ENCODE measurements around the gene MRFAP1L1. TPM values are rescaled to one million over a fixed set of nuclear protein-coding genes. Genes with fewer than 3 reads are reported as not detected.

Gene MRFAP1L1
- total and polyA plus RNA-seq, 2 donors (not counting 3 experiments of a cell fraction or from before 2014, with no cell fraction given): 28.7 to 42.0 TPM

GRCh38 chr4:6671648-6672047, 38.0 kb downstream of the MRFAP1L1 start:
- no peaks in the 10 kb centered on the region for H3K36me3 ChIP-seq (ENCODE audit: control insufficient read depth in 2 of 2, extremely low read depth in 1 of 2, insufficient read depth in 2 of 2, low read length in 2 of 2)
- no peak overlapping the region for H2AFZ ChIP-seq (ENCODE audit: low read depth, low read length)
- no TSS peak for BruUV-seq (replicated peaks)
- peaks cover 10% of the 10 kb centered on the region for H3K4me1 ChIP-seq (ENCODE audit: control insufficient read depth, extremely low read depth, insufficient read depth, low read length)
- DNase-seq (ENCODE audit: low read depth, low spot score) (no peak), FAIRE-seq (no peak)
- no peak overlapping the region for H3K27ac ChIP-seq (ENCODE audit: insufficient read depth, low read depth, low read length)
- CTCF ChIA-PET: interaction anchor here (1.4 kb wide), 1 partner anchor 400 kb away, joined by 3 read pairs; no protein-coding TSS in a partner anchor
- H3K4me2 ChIP-seq (ENCODE audit: insufficient read depth, low read length): no peak overlapping the region
- no peaks in the 10 kb centered on the region for H4K20me1 ChIP-seq (replicated peaks; ENCODE audit: control insufficient read depth, extremely low read depth, insufficient read depth, low read length)
- no peak overlapping the region for H3K4me3 ChIP-seq (replicated peaks in 1 of 3; ENCODE audit: insufficient read depth in 1 of 3, low read depth in 1 of 3, low read length in 3 of 3)
- H3K9me1 ChIP-seq (replicated peaks; ENCODE audit: control insufficient read depth, extremely low read depth, insufficient read depth, low read length): no peaks in the 10 kb centered on the region
- POLR2A ChIA-PET: no interaction called here
- dilution Hi-C loops (cut with MboI; ENCODE audit: extremely low pct_ligation_motif_present, low sequenced_read_pairs) (no loop called here), intact Hi-C loops (cut with micrococcal nuclease) (no loop called here)
- H3K9ac ChIP-seq (replicated peaks; ENCODE audit: extremely low read depth, insufficient read depth, low read length): no peak overlapping the region
- H3K27me3 ChIP-seq (ENCODE audit: control insufficient read depth in 2 of 2, insufficient read depth in 2 of 2, low read length in 2 of 2): no peaks in the 10 kb centered on the region
- peaks cover 23% of the 10 kb centered on the region for H3K79me2 ChIP-seq (ENCODE audit: control insufficient read depth, insufficient read depth, low read length)
- no peak for TF ChIP-seq MYC (IDR thresholded peaks at IDR 0.05; ENCODE audit: low read depth, low read length)
- TF ChIP-seq POLR2A (IDR thresholded peaks at IDR 0.05; ENCODE audit: low read depth, low read length): no peak
- no peak for TF ChIP-seq EZH2 (IDR thresholded peaks at IDR 0.05; ENCODE audit: borderline replicate concordance, low read depth, low read length, severe bottlenecking)
- no peak for TF ChIP-seq JUN (IDR thresholded peaks at IDR 0.05; ENCODE audit: borderline replicate concordance, insufficient read depth, insufficient read length, low read depth)
- TF ChIP-seq CTCF (IDR thresholded peaks at IDR 0.05; ENCODE audit: extremely low read depth in 1 of 2, insufficient read depth in 1 of 2, low read depth in 1 of 2, low read length in 2 of 2): no peak
- TF ChIP-seq GATA2 (IDR thresholded peaks at IDR 0.05; ENCODE audit: insufficient read depth, insufficient read length, low read depth, low read length): no peak
- TF ChIP-seq POLR2AphosphoS5 (IDR thresholded peaks at IDR 0.05; ENCODE audit: insufficient read depth, low read depth, low read length): no peak
- no peak for TF ChIP-seq MAX (IDR thresholded peaks at IDR 0.05; ENCODE audit: insufficient read depth, insufficient read length)
- TF ChIP-seq FOS (IDR thresholded peaks at IDR 0.05; ENCODE audit: borderline replicate concordance, insufficient read depth, low read length): no peak
- no peaks in the 10 kb centered on the region for H3K9me3 ChIP-seq (replicated peaks; ENCODE audit: control insufficient read depth, insufficient read depth, low read length)

Measured in endothelial cell of umbilical vein (primary cell).